HG03108 (cell line): Measurements from ENCODE around the gene UPK3B.
"Not testable (repeated sequence)": the region's sequence is repeated elsewhere in the genome, so short reads cannot be mapped to it uniquely, and the experiment has no call there.

Source experiments
- ATAC-seq: cut with Tn5 transposase; IDR thresholded peaks from one replicate; pipeline ENCODE4 v1.9.1; 2021; ENCODE audit warnings: moderate library complexity; ENCODE audit not compliant: unreplicated experiment

UPK3B gene

GRCh38 chr7:76509931-76510877 is at the start of gene UPK3B:
Gene UPK3B (plus strand): TSS chr7:76510552. CDS start chr7:76510653, 101 bp downstream.
- no peak for ATAC-seq

GRCh38 chr7:76460767-76461166 is 49.6 kb upstream of the UPK3B start:
- ATAC-seq = not testable (repeated sequence)

GRCh38 chr7:76461464-76462101 is 48.8 kb upstream of the UPK3B start, which contains the start of gene DTX2:
Gene DTX2 (plus strand): TSS chr7:76461709. CDS start chr7:76480510, 18,801 bp downstream.
- peak; percentile 98 for ATAC-seq

- ATAC-seq = not testable (repeated sequence)
These were observed 48.0 kb upstream of the UPK3B start for GRCh38 chr7:76462271-76462882.

GRCh38 chr7:76464959-76465358 is 45.4 kb upstream of the UPK3B start:
- not testable (repeated sequence) for ATAC-seq

- not testable (repeated sequence) for ATAC-seq
These were observed 44.4 kb upstream of the UPK3B start for GRCh38 chr7:76465950-76466349.

GRCh38 chr7:76467743-76468404 is 42.5 kb upstream of the UPK3B start:
- ATAC-seq = not testable (repeated sequence)

GRCh38 chr7:76471556-76472221 is 38.7 kb upstream of the UPK3B start:
- ATAC-seq = not testable (repeated sequence)

GRCh38 chr7:76473097-76473496 is 37.3 kb upstream of the UPK3B start:
- ATAC-seq = not testable (repeated sequence)

GRCh38 chr7:76476280-76476679 is 34.1 kb upstream of the UPK3B start:
- not testable (repeated sequence) for ATAC-seq

- ATAC-seq = not testable (repeated sequence)
These were observed 33.4 kb upstream of the UPK3B start for GRCh38 chr7:76476742-76477474.

- not testable (repeated sequence) for ATAC-seq
These were observed 30.7 kb upstream of the UPK3B start for GRCh38 chr7:76479628-76480027.

- ATAC-seq = not testable (repeated sequence)
These were observed 29.7 kb upstream of the UPK3B start for GRCh38 chr7:76480403-76481253.

- ATAC-seq = not testable (repeated sequence)
These were observed 27.7 kb upstream of the UPK3B start for GRCh38 chr7:76482660-76483059.

- ATAC-seq = not testable (repeated sequence)
These were observed 27.3 kb upstream of the UPK3B start for GRCh38 chr7:76483081-76483480.

- ATAC-seq = not testable (repeated sequence)
These were observed 25.9 kb upstream of the UPK3B start for GRCh38 chr7:76484456-76484855.

- ATAC-seq = peak; percentile 8
These were observed 24.3 kb upstream of the UPK3B start for GRCh38 chr7:76485822-76486610.

- peak; percentile 97 for ATAC-seq
These were observed 23.7 kb upstream of the UPK3B start for GRCh38 chr7:76486618-76487017.
